ENCODE data around the gene LAMC3.
"Not testable (repeated sequence)": the region's sequence is repeated elsewhere in the genome, so short reads cannot be mapped to it uniquely, and the experiment has no call there.

The LAMC3 gene

GRCh38 chr9:131097126-131097947, 88.4 kb downstream of the LAMC3 start:
- DNase-seq (ENCODE audit: low read depth in 2 of 2): no peak

- no peak for DNase-seq (ENCODE audit: low read depth in 2 of 2)
These were observed 88.9 kb downstream of the LAMC3 start for GRCh38 chr9:131097948-131098278.

- DNase-seq (ENCODE audit: low read depth in 2 of 2): no peak
These were observed 89.6 kb downstream of the LAMC3 start for GRCh38 chr9:131098391-131099101.

GRCh38 chr9:131099102-131099606, 90.2 kb downstream of the LAMC3 start:
- no peak for DNase-seq (ENCODE audit: low read depth in 2 of 2)

- DNase-seq (ENCODE audit: low read depth in 2 of 2): not testable (repeated sequence)
These were observed 90.9 kb downstream of the LAMC3 start for GRCh38 chr9:131099845-131100244.

- DNase-seq (ENCODE audit: low read depth in 2 of 2): no peak
These were observed 91.5 kb downstream of the LAMC3 start for GRCh38 chr9:131100445-131100844.

- DNase-seq (ENCODE audit: low read depth in 2 of 2): no peak
These were observed 92.4 kb downstream of the LAMC3 start for GRCh38 chr9:131101207-131101964.

GRCh38 chr9:131103024-131103423, 94.0 kb downstream of the LAMC3 start:
- DNase-seq (ENCODE audit: low read depth in 2 of 2): no peak

GRCh38 chr9:131103535-131103934, 94.6 kb downstream of the LAMC3 start:
- no peak for DNase-seq (ENCODE audit: low read depth in 2 of 2)

GRCh38 chr9:131104016-131104740, 95.2 kb downstream of the LAMC3 start:
- no peak for DNase-seq (ENCODE audit: low read depth in 2 of 2)

- no peak for DNase-seq (ENCODE audit: low read depth in 2 of 2)
These were observed 97.0 kb downstream of the LAMC3 start for GRCh38 chr9:131105952-131106351.

- no peak for DNase-seq (ENCODE audit: low read depth in 2 of 2)
These were observed 98.8 kb downstream of the LAMC3 start for GRCh38 chr9:131107760-131108159.

GRCh38 chr9:131111186-131111853, 102.3 kb downstream of the LAMC3 start:
- DNase-seq (ENCODE audit: low read depth in 2 of 2): no peak

GRCh38 chr9:131111854-131112311, 102.9 kb downstream of the LAMC3 start:
- DNase-seq (ENCODE audit: low read depth in 2 of 2): no peak

GRCh38 chr9:131112374-131113154, 103.6 kb downstream of the LAMC3 start:
- no peak for DNase-seq (ENCODE audit: low read depth in 2 of 2)

GRCh38 chr9:131113655-131114054, 104.7 kb downstream of the LAMC3 start:
- DNase-seq (ENCODE audit: low read depth in 2 of 2): no peak

GRCh38 chr9:131114084-131114535, 105.1 kb downstream of the LAMC3 start:
- DNase-seq (ENCODE audit: low read depth in 2 of 2): no peak

- DNase-seq (ENCODE audit: low read depth in 2 of 2): not testable (repeated sequence)
These were observed 106.4 kb downstream of the LAMC3 start for GRCh38 chr9:131115360-131115742.

GRCh38 chr9:131116281-131117120, 107.5 kb downstream of the LAMC3 start:
- no peak for DNase-seq (ENCODE audit: low read depth in 2 of 2)
